ENCODE results near the gene EFR3B.

DNA sequence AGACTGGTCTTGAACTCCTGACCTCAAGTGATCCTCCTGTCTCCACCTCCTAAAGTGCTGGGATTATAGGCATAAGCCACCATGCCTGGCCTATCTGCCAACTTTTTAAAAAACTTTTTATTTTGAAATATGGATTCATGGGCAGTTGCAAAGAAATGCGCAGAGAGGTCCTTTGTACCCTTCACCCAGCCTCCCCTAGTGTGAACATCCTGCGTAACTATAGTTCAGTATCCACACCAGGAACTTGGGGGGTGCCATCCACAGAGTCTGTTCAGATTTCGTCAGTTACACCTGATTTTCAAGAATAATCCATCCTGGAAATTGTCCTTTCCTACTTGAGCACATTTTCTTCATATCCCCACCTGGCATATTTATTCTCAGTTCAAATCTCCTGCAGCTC lies 33.0 kb downstream of the EFR3B start:
- TF ChIP-seq EZH2phosphoT487 (conservative IDR thresholded peaks at IDR 0.05; ENCODE audit: low read length): no peak
- no peak for TF ChIP-seq CTCF (IDR thresholded peaks at IDR 0.05; ENCODE audit: insufficient read depth, low read length, poor library complexity, severe bottlenecking)
